Lung (tissue), 12 donors: ENCODE results near the gene RAC3. TPM values are rescaled to one million over a fixed set of nuclear protein-coding genes. Genes with fewer than 3 reads are reported as not detected.

Experiments
- ATAC-seq: fragments of 200-7000 bp; cut with Tn5 transposase; one replicate; pipeline ENCODE4 v1.9.1; 2020; ENCODE audit warnings: moderate number of reproducible peaks; ENCODE audit not compliant: insufficient read depth, low FRiP score
- DNase-seq, 3 donors: peaks; one replicate each; pipeline ENCODE4 v3.0.0-alpha.2; 2013 to 2017
- H3K27ac ChIP-seq, 2 donors: one replicate each; pipeline ENCODE4 v1.5.1; 2013; ENCODE audit warnings: mild to moderate bottlenecking in 2 of 2, moderate library complexity in 2 of 2, control low read depth in 1 of 2, inconsistent platforms in 1 of 2, low read depth in 1 of 2, low read length in 1 of 2
- H3K27me3 ChIP-seq, 3 donors: one replicate each; pipeline ENCODE4 v1.5.1; 2013; ENCODE audit warnings: low read length in 2 of 3; ENCODE audit not compliant: control insufficient read depth in 3 of 3, insufficient read depth in 3 of 3
- H3K36me3 ChIP-seq, 4 donors: one replicate each; pipeline ENCODE4 v1.5.1; 2013; ENCODE audit warnings: low read length in 4 of 4, mild to moderate bottlenecking in 1 of 4, moderate library complexity in 1 of 4; ENCODE audit not compliant: control insufficient read depth in 4 of 4, insufficient read depth in 4 of 4
- H3K4me1 ChIP-seq, 5 donors: one replicate each; pipeline ENCODE4 v1.5.1; 2013; ENCODE audit warnings: low read length in 5 of 5, mild to moderate bottlenecking in 2 of 5, moderate library complexity in 1 of 5; ENCODE audit not compliant: control insufficient read depth in 5 of 5, insufficient read depth in 5 of 5
- H3K4me3 ChIP-seq: one replicate; pipeline ENCODE4 v1.5.1; 2013; ENCODE audit warnings: mild to moderate bottlenecking, control low read depth, moderate library complexity
- H3K9ac ChIP-seq, 2 donors: one replicate each; pipeline ENCODE4 v1.5.1; 2013; ENCODE audit warnings: low read length in 2 of 2, control low read depth in 1 of 2; ENCODE audit not compliant: insufficient read depth in 1 of 2
- H3K9me3 ChIP-seq, 4 donors: one replicate each; pipeline ENCODE4 v1.5.1; 2013; ENCODE audit warnings: low read length in 3 of 4, mild to moderate bottlenecking in 1 of 4, moderate library complexity in 1 of 4; ENCODE audit not compliant: control insufficient read depth in 4 of 4, insufficient read depth in 3 of 4
- WGBS, 2 donors: extraction: QIAGEN DNeasy Blood & Tissue Kit; methylation state at CpG; one replicate each; pipeline ENCODE4 v1.1.7; 2013; 5-methylcytosine and 5-hydroxymethylcytosine counted together
- polyA plus RNA-seq, 2 donors: library from polyadenylated mRNA; stranded (reverse); fragments of 200-250 nt; gene quantifications; one replicate each; pipeline ENCODE4 v1.2.1, GENCODE V29; 2013
- total RNA-seq, 2 donors: library from RNA; depleted of rRNA in 1 of 2; stranded (reverse); fragments of >200 nt in 1 of 2; gene quantifications; one replicate each; pipeline ENCODE4 v1.2.1, GENCODE V29; 2014 to 2021
- TF ChIP-seq, protein P1 (sequence below): IDR thresholded peaks from 2 replicates; pipeline ENCODE4 v1.5.1; 2012; ENCODE audit warnings: mild to moderate bottlenecking; ENCODE audit errors: control extremely low read depth, extremely low read depth
- donor health status: control.
- donor health status: control.
- donor health status: Bipolar disorder and iron deficiency.
- donor health status: healthy.
- donor health status: DM: yes; HTN: yes; CAD: no.

Gene RAC3
- total and polyA plus RNA-seq, 4 donors = 6.0 to 8.3 (median 8.1) TPM

DNA sequence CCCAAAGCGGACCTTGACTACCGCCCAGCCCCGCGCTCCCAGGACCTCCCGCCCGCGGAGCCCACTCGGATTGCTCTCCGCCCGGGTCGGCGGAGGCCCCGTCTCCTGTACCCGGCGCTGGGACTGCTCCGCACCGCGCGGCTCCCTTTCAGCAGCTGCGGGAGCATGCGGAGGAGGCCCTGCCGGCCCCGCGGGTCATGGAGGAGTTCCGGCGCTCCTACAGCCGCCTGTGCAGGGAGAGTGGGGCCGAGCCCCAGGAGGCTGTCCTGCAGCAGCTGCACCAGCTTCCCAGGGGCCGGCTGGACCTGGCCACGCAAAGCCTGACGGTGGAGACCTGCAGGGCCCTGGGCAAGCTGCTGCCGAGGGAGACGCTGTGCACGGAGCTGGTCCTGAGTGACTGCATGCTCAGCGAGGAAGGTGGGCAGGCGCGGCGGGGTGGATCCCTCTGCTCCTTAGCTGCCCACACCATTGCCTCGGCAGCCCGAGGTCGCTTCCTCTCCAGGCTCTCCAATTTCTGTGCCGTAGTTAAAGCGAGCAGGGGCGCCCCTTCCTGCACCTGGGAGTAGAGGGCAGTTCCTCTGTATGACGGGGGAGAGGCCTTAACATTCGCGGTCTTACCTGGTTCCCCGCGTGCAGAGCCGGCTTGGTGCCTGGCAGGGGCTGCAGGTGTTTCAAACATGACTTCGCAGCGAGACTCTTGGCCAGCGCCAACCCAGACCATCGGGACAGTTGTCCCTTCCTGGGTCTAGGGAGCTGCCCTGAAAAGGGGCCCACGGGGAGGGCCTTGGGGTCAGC is 7.8 kb upstream of the RAC3 start:
- no peak overlapping the region for H3K27ac ChIP-seq
- no peaks in the 10 kb centered on the region for H3K9me3 ChIP-seq
- H3K36me3 ChIP-seq = peaks cover 0 to 3% (median under 1%) of the 10 kb centered on the region in 4 donors
- DNase-seq (no peak), ATAC-seq (no peak)
- peak overlapping the region; percentile 53 for H3K4me3 ChIP-seq
- no peaks in the 10 kb centered on the region for H3K27me3 ChIP-seq
- TF ChIP-seq, protein P1, sequence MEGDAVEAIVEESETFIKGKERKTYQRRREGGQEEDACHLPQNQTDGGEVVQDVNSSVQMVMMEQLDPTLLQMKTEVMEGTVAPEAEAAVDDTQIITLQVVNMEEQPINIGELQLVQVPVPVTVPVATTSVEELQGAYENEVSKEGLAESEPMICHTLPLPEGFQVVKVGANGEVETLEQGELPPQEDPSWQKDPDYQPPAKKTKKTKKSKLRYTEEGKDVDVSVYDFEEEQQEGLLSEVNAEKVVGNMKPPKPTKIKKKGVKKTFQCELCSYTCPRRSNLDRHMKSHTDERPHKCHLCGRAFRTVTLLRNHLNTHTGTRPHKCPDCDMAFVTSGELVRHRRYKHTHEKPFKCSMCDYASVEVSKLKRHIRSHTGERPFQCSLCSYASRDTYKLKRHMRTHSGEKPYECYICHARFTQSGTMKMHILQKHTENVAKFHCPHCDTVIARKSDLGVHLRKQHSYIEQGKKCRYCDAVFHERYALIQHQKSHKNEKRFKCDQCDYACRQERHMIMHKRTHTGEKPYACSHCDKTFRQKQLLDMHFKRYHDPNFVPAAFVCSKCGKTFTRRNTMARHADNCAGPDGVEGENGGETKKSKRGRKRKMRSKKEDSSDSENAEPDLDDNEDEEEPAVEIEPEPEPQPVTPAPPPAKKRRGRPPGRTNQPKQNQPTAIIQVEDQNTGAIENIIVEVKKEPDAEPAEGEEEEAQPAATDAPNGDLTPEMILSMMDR = no peak
- peaks cover 0 to 23% (median 12%) of the 10 kb centered on the region in 5 donors for H3K4me1 ChIP-seq
- 6% methylated on average over 55 of the region's 55 CpGs for WGBS, 2 donors
- no peak overlapping the region for H3K9ac ChIP-seq

- H3K27me3 ChIP-seq = no peaks in the 10 kb centered on the region
- no peak overlapping the region for H3K9ac ChIP-seq
- H3K36me3 ChIP-seq = peaks cover 0 to 3% (median 0%) of the 10 kb centered on the region in 4 donors
- peaks cover 0 to 25% (median 12%) of the 10 kb centered on the region in 5 donors for H3K4me1 ChIP-seq
- TF ChIP-seq, protein P1 = no peak
- no peaks in the 10 kb centered on the region for H3K9me3 ChIP-seq
- no peak overlapping the region for H3K4me3 ChIP-seq
- WGBS, 2 donors = 95 to 96% methylated on average over 17 of the region's 17 CpGs
- no peak overlapping the region for H3K27ac ChIP-seq
- no peak for ATAC-seq
- no peak for DNase-seq
Measured at GRCh38 chr17:82024859-82025258, 6.6 kb upstream of the RAC3 start.

- no peak for DNase-seq
- 96% methylated on average over 25 of the region's 25 CpGs for WGBS, 2 donors
- peaks cover 0 to 31% (median 17%) of the 10 kb centered on the region in 5 donors for H3K4me1 ChIP-seq
Measured at GRCh38 chr17:82025401-82026107, 5.9 kb upstream of the RAC3 start.

More at GRCh38 chr17:82025401-82026107, 5.9 kb upstream of the RAC3 start:
- H3K9me3 ChIP-seq = no peaks in the 10 kb centered on the region
- H3K27ac ChIP-seq = no peak overlapping the region
- no peak overlapping the region for H3K9ac ChIP-seq
- no peak overlapping the region for H3K4me3 ChIP-seq
- no peak for ATAC-seq
- H3K27me3 ChIP-seq = no peaks in the 10 kb centered on the region
- H3K36me3 ChIP-seq = peaks cover 0 to 3% (median 0%) of the 10 kb centered on the region in 4 donors
- TF ChIP-seq, protein P1 = no peak
